ENCODE measurements around the gene ASIC2. TPM values are rescaled to one million over a fixed set of nuclear protein-coding genes. Genes with fewer than 3 reads are reported as not detected.

ASIC2 gene
- total RNA-seq, 3 donors from 2014 or later = 0.84 to 4.6 (median 0.98) TPM

DNA sequence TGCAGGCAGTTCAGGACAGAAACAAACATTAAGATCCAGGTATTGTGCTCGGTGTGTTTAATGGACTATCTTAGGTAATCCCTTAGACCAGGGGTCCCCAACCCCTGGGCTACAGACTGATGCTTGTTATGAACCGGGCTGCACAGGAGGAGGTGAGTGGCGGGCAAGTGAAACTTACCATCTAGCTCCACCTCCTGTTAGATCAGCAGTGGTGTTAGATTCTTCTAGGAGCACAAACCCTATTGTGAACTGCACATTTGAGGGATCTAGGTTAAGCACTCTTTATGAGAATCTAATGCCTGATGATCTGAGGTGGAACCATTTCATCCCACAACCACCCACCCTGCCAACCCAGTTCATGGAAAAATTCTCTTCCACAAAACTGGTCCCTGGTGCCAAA, 37.8 kb upstream of the ASIC2 start:
- DNase-seq = no peak
- Histone ChIP-seq H3K9me3 (no peaks in the 10 kb centered on the region), H3K36me3 (ENCODE audit: low read depth) (no peaks in the 10 kb centered on the region), H3K4me3 (no peak overlapping the region), H3K4me1 (ENCODE audit: low read depth) (no peaks in the 10 kb centered on the region)
- intact Hi-C loops (cut with DNase I, micrococcal nuclease) = no loop called here
- TF ChIP-seq, protein P1, sequence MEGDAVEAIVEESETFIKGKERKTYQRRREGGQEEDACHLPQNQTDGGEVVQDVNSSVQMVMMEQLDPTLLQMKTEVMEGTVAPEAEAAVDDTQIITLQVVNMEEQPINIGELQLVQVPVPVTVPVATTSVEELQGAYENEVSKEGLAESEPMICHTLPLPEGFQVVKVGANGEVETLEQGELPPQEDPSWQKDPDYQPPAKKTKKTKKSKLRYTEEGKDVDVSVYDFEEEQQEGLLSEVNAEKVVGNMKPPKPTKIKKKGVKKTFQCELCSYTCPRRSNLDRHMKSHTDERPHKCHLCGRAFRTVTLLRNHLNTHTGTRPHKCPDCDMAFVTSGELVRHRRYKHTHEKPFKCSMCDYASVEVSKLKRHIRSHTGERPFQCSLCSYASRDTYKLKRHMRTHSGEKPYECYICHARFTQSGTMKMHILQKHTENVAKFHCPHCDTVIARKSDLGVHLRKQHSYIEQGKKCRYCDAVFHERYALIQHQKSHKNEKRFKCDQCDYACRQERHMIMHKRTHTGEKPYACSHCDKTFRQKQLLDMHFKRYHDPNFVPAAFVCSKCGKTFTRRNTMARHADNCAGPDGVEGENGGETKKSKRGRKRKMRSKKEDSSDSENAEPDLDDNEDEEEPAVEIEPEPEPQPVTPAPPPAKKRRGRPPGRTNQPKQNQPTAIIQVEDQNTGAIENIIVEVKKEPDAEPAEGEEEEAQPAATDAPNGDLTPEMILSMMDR (IDR thresholded peaks at IDR 0.05) = no peak
- no peak for ATAC-seq

DNA sequence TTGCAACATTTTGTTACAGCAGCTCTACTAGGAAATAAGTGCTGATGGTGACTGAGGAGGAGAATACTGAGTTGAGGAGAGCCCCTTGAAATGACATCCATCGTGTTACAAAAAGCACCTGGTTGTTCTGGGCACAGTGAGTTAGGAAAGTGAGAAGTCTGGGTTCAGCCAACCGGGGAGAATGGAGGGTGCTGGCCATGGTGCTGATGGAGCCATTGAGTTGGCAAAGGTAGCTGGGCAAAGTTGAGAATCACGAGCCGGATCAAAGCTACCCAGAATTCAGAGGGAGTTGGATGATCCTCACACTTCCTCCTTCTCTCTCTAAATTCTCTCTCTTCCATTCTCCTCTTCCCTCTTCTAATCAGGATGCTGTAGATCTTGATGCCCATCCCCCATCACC, 35.0 kb upstream of the ASIC2 start:
- Histone ChIP-seq H3K4me1 (ENCODE audit: low read depth) (no peaks in the 10 kb centered on the region), H3K4me3 (no peak overlapping the region), H3K9me3 (no peaks in the 10 kb centered on the region), H3K36me3 (ENCODE audit: low read depth) (no peaks in the 10 kb centered on the region)
- no peak for ATAC-seq
- peak in 1 of 3 donors; percentile 29 for DNase-seq
- TF ChIP-seq, protein P1 (IDR thresholded peaks at IDR 0.05) = no peak
- intact Hi-C loops (cut with DNase I, micrococcal nuclease) = no loop called here

DNA sequence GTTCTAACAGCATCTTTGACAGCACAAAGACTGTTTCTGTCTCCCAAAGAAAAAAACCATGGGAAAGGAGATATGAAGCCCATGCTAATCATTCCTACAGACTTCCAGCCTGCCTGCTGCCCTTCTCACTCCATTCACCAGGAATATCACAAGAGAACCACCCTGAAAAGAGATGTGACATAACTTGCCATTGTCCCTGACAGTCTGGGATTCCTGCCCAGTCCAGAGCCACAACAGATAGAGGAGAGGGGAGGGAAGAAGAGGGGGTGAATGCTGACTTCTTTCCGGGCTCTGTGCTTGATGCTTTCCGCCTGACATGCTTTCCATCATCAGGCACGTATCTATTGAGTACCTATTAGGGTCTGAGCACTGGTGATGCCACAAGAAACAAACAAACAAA, 31.6 kb upstream of the ASIC2 start:
- no peaks in the 10 kb centered on the region for H3K36me3 ChIP-seq (ENCODE audit: low read depth)
- intact Hi-C loops (cut with DNase I, micrococcal nuclease) = no loop called here
- ATAC-seq = no peak

DNA sequence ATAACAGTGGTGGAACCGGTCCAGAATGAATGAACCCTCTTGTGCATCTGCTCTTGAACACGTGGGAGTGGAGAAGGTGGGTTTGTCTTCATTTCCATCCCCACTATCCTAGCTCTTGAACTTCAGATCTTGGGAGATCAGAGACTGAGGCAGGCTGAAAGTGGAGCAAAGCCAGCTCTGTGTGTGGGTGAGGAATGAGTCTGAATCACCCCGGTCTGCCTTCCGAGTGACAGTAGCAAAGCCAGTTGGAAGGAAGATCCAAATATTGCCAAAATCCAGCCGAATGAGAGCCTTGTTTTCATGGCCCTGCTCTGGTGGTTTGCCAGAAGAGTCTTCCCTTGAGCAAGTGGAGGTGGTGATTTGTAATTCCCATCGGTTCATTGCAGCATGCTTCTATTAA, 29.0 kb upstream of the ASIC2 start:
- Histone ChIP-seq H3K4me3 (no peak overlapping the region), H3K36me3 (ENCODE audit: low read depth) (no peaks in the 10 kb centered on the region), H3K4me1 (ENCODE audit: low read depth) (no peaks in the 10 kb centered on the region), H3K9me3 (no peaks in the 10 kb centered on the region)
- intact Hi-C loops (cut with DNase I, micrococcal nuclease) = no loop called here
- TF ChIP-seq, protein P1 (IDR thresholded peaks at IDR 0.05) = no peak
- no peak for DNase-seq
- no peak for ATAC-seq

More for the DNA sequence above, 31.6 kb upstream of the ASIC2 start:
- no peak overlapping the region for H3K4me3 ChIP-seq
- DNase-seq = no peak
- H3K4me1 ChIP-seq (ENCODE audit: low read depth) = no peaks in the 10 kb centered on the region
- TF ChIP-seq, protein P1 (IDR thresholded peaks at IDR 0.05) = no peak
- H3K9me3 ChIP-seq = no peaks in the 10 kb centered on the region

DNA sequence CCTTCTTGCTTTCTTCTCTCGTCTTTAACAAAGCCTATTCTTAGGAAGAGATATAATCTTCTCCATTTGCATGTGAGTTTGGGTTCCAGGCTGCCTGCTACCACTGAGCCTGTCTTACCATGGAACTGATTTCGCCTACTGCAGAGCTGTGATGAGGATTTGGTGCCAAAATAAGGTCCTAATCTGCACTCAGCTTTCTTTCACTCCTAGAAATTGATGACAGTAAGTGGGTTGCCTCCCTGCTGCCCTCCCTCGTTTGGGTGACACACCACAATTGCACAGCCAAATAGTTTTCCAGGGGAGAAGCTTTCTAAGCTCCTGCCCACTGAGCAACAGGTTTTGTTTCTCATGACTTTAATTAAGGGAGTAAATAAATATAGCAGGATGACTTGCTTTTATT, 25.1 kb upstream of the ASIC2 start:
- TF ChIP-seq, protein P1 (IDR thresholded peaks at IDR 0.05) = no peak
- ATAC-seq = no peak
- Histone ChIP-seq H3K36me3 (ENCODE audit: low read depth) (no peaks in the 10 kb centered on the region), H3K4me3 (no peak overlapping the region), H3K4me1 (ENCODE audit: low read depth) (no peaks in the 10 kb centered on the region), H3K9me3 (no peaks in the 10 kb centered on the region)
- intact Hi-C loops (cut with DNase I, micrococcal nuclease) = no loop called here
- no peak for DNase-seq

DNA sequence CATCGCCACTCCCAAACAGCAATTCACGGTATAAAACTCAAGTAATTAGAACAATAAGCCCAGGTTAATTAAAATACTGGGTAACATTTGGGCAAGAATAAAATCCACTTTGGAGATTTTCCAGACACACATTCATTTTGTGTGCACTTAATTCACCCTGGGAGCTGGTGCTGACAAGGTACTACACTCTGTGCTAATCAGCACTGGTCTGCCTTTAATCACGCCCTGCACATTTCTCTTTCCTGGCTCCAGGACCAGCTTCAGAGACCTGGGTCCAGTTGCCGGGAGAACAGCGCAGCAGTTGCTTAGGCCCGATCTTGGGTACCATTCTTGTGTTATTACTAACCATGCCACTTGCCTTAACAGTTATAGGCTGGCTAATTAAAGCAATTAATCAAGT, 23.7 kb upstream of the ASIC2 start:
- Histone ChIP-seq H3K36me3 (ENCODE audit: low read depth) (no peaks in the 10 kb centered on the region), H3K9me3 (no peaks in the 10 kb centered on the region), H3K4me1 (ENCODE audit: low read depth) (no peaks in the 10 kb centered on the region), H3K4me3 (no peak overlapping the region)
- no peak for ATAC-seq
- DNase-seq = no peak
- intact Hi-C loops (cut with DNase I, micrococcal nuclease) = no loop called here
- TF ChIP-seq, protein P1 (IDR thresholded peaks at IDR 0.05) = no peak

Data from mucosa of descending colon (tissue), 3 donors.